Measurements from ENCODE around the gene MED31.
A peak's percentile ranks its signal among the peaks of the same experiment; 100 is the strongest.
"Not testable (repeated sequence)": the region's sequence is repeated elsewhere in the genome, so short reads cannot be mapped to it uniquely, and the experiment has no call there.

Gene MED31

GRCh38 chr17:6611231-6611630 is 40.2 kb downstream of the MED31 start:
- DNase-seq = no peak

- DNase-seq = no peak
Measured at GRCh38 chr17:6610011-6610410, 41.4 kb downstream of the MED31 start.

GRCh38 chr17:6608321-6608720 is 43.1 kb downstream of the MED31 start:
- DNase-seq = peak; percentile 46

- no peak for DNase-seq
Measured at GRCh38 chr17:6605142-6605541, 46.3 kb downstream of the MED31 start.

GRCh38 chr17:6603744-6604325 is 47.6 kb downstream of the MED31 start:
- no peak for DNase-seq

GRCh38 chr17:6602141-6602540 is 49.3 kb downstream of the MED31 start:
- DNase-seq = no peak

GRCh38 chr17:6599364-6599763 is 52.0 kb downstream of the MED31 start:
- no peak for DNase-seq

- no peak for DNase-seq
Measured at GRCh38 chr17:6597727-6598126, 53.7 kb downstream of the MED31 start.

GRCh38 chr17:6596941-6597340 is 54.5 kb downstream of the MED31 start:
- DNase-seq = no peak

- DNase-seq = no peak
Measured at GRCh38 chr17:6596511-6596910, 54.9 kb downstream of the MED31 start.

GRCh38 chr17:6596081-6596480 is 55.3 kb downstream of the MED31 start:
- DNase-seq = no peak

- DNase-seq = not testable (repeated sequence)
Measured at GRCh38 chr17:6593371-6593770, 58.0 kb downstream of the MED31 start.

All from EL (cell line).